Measurements from ENCODE around the gene KIFAP3.

GRCh38 chr1:170086399-170087032 is 12.0 kb upstream of the KIFAP3 start:
- no peak for TF ChIP-seq CTCF (IDR thresholded peaks at IDR 0.05)
- no peak for TF ChIP-seq POLR2AphosphoS5 (IDR thresholded peaks at IDR 0.05; ENCODE audit: low read depth, low read length)
